HG02571 (cell line): ENCODE results near the gene BTBD6.
A peak's percentile ranks its signal among the peaks of the same experiment; 100 is the strongest.
"Not testable (repeated sequence)": the region's sequence is repeated elsewhere in the genome, so short reads cannot be mapped to it uniquely, and the experiment has no call there.

ENCODE experiments used
- ATAC-seq: cut with Tn5 transposase; IDR thresholded peaks from one replicate; pipeline ENCODE4 v1.9.1; 2021; ENCODE audit warnings: mild to moderate bottlenecking, moderate library complexity; ENCODE audit not compliant: unreplicated experiment

The BTBD6 gene

GRCh38 chr14:105290621-105291346 lies 42.5 kb downstream of the BTBD6 start:
- ATAC-seq: no peak

GRCh38 chr14:105292826-105293711 lies 44.7 kb downstream of the BTBD6 start:
- no peak for ATAC-seq

GRCh38 chr14:105294142-105294597 lies 45.8 kb downstream of the BTBD6 start:
- no peak for ATAC-seq

- ATAC-seq: not testable (repeated sequence)
Observed at GRCh38 chr14:105297311-105297710, 49.0 kb downstream of the BTBD6 start.

GRCh38 chr14:105299654-105300541 lies 51.6 kb downstream of the BTBD6 start:
- ATAC-seq: peak; percentile 15
